SK-N-MC (cell line): ENCODE data around the gene ZNF575.

Source experiments
- EZH2 ChIP-seq: fragments of 200-600 bp; sonication (generic); IDR thresholded peaks from one replicate; pipeline ENCODE4 v1.6.1; 2017; ENCODE audit warnings: antibody characterized with exemption
- FOXP2 ChIP-seq: optimal IDR thresholded peaks from 2 replicates; pipeline ENCODE3; 2011; ENCODE audit warnings: mild to moderate bottlenecking, moderate library complexity; ENCODE audit not compliant: insufficient read depth; ENCODE audit errors: extremely low read length, control extremely low read depth
- POLR2AphosphoS5 ChIP-seq: IDR thresholded peaks from 2 replicates; pipeline ENCODE4 v1.6.1; 2012; ENCODE audit warnings: mild to moderate bottlenecking, low read depth, low read length, borderline replicate concordance

- TF ChIP-seq EZH2 (no peak), POLR2AphosphoS5 (peak; percentile 16; the same call in 1 of the 2 replicates), FOXP2 (no peak)
These were observed 29.8 kb downstream of the ZNF575 start for GRCh38 chr19:43562698-43563241.
